Measurements from ENCODE around the gene LCOR. TPM values are rescaled to one million over a fixed set of nuclear protein-coding genes. Genes with fewer than 3 reads are reported as not detected.

The LCOR gene
- total and polyA plus RNA-seq, 9 of the 15 experiments (the other 6 are each of a cell fraction or from before 2014, with no cell fraction given), result 3.6 to 25.2 (median 14.4) TPM

GRCh38 chr10:96835899-96836298 is 3.8 kb downstream of the LCOR start:
- no peak for DNase-seq (ENCODE audit: extremely low read depth in 1 of 4, low spot score in 3 of 4)
- peaks cover 4% of the 10 kb centered on the region for H4K20me1 ChIP-seq (replicated peaks; ENCODE audit: control insufficient read depth, insufficient read depth, low read length)
- peaks cover 13% of the 10 kb centered on the region; the same call in 1 of the 3 replicates for H3K36me3 ChIP-seq (ENCODE audit: control insufficient read depth, insufficient read depth, low read length)
- in situ Hi-C loops (cut with MboI), result no loop called here
- no peak overlapping the region; a peak in 1 of 4 replicates for H3K9ac ChIP-seq (ENCODE audit: insufficient read depth in 1 of 2, low read depth in 2 of 2, low read length in 2 of 2)
- peak overlapping the region; percentile 43; the same call in 1 of the 2 replicates for H3K4me2 ChIP-seq (ENCODE audit: insufficient read depth, low read length)
- H3K9me3 ChIP-seq (replicated peaks; ENCODE audit: control insufficient read depth, insufficient read depth, low read depth, low read length), result no peaks in the 10 kb centered on the region
- H3K27ac ChIP-seq (ENCODE audit: extremely low read depth, low read depth, low read length), result no peak overlapping the region; the same call in 2 of the 3 replicates
- no peak for ATAC-seq
- WGBS (ENCODE audit: insufficient coverage, low coverage, missing lambda C conversion rate), result 22% methylated on average over 1 of the region's 1 CpG
- H3K9me1 ChIP-seq (ENCODE audit: control insufficient read depth, insufficient read depth, low read length), result no peaks in the 10 kb centered on the region
- H3K27me3 ChIP-seq (ENCODE audit: control insufficient read depth in 2 of 2, insufficient read depth in 2 of 2, low read length in 2 of 2), result no peaks in the 10 kb centered on the region
- intact Hi-C loops (cut with micrococcal nuclease), result no loop called here
- FAIRE-seq, result peak; percentile 44
- H3K4me1 ChIP-seq (replicated peaks in 1 of 2; ENCODE audit: control insufficient read depth in 2 of 2, insufficient read depth in 2 of 2, low read length in 2 of 2), result peaks cover 10 to 15% of the 10 kb centered on the region in 2 experiments; a peak in 4 of 5 replicates
- TF ChIP-seq, protein P1, sequence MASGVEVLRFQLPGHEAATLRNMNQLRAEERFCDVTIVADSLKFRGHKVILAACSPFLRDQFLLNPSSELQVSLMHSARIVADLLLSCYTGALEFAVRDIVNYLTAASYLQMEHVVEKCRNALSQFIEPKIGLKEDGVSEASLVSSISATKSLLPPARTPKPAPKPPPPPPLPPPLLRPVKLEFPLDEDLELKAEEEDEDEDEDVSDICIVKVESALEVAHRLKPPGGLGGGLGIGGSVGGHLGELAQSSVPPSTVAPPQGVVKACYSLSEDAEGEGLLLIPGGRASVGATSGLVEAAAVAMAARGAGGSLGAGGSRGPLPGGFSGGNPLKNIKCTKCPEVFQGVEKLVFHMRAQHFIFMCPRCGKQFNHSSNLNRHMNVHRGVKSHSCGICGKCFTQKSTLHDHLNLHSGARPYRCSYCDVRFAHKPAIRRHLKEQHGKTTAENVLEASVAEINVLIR (CRISPR knock-in tag; IDR thresholded peaks at IDR 0.05), result no peak
- no peak for TF ChIP-seq DMBX1 (CRISPR knock-in tag; IDR thresholded peaks at IDR 0.05; ENCODE audit: borderline replicate concordance)
- no peak for TF ChIP-seq SETDB1 (IDR thresholded peaks at IDR 0.05; ENCODE audit: low read length)
- TF ChIP-seq RBM25 (IDR thresholded peaks at IDR 0.05; ENCODE audit: low read depth, low read length, severe bottlenecking), result no peak
- no peak for TF ChIP-seq TFAM (CRISPR knock-in tag; conservative IDR thresholded peaks at IDR 0.05)
- TF ChIP-seq GATA2 (CRISPR knock-in tag; IDR thresholded peaks at IDR 0.05), result no peak
- no peak for TF ChIP-seq MED1 (CRISPR knock-in tag; IDR thresholded peaks at IDR 0.05; ENCODE audit: borderline replicate concordance)
- no peak for TF ChIP-seq POLR2H (tag; IDR thresholded peaks at IDR 0.05; ENCODE audit: low read depth)
- no peak overlapping the region for H2AFZ ChIP-seq (ENCODE audit: low read depth, low read length)
- no peak overlapping the region for H3K4me3 ChIP-seq
- no TSS peak for BruUV-seq (replicated peaks)
- CTCF ChIA-PET (ENCODE audit: low intra/inter-chr PET ratio), result no interaction called here
- H3K79me2 ChIP-seq (ENCODE audit: control insufficient read depth, insufficient read depth, low read length), result peaks cover 84% of the 10 kb centered on the region
- POLR2A ChIA-PET, result interaction anchor here (0.6 kb wide), 1 partner anchor 9 kb away, joined by 4 read pairs; no protein-coding TSS in a partner anchor
